HG03342 (cell line): ENCODE results near the gene TPX2.
A peak's percentile ranks its signal among the peaks of the same experiment; 100 is the strongest.

Experiments used
- ATAC-seq: cut with Tn5 transposase; IDR thresholded peaks from one replicate; pipeline ENCODE4 v1.9.1; 2021; ENCODE audit warnings: mild to moderate bottlenecking, moderate library complexity; ENCODE audit not compliant: unreplicated experiment

The TPX2 gene

DNA sequence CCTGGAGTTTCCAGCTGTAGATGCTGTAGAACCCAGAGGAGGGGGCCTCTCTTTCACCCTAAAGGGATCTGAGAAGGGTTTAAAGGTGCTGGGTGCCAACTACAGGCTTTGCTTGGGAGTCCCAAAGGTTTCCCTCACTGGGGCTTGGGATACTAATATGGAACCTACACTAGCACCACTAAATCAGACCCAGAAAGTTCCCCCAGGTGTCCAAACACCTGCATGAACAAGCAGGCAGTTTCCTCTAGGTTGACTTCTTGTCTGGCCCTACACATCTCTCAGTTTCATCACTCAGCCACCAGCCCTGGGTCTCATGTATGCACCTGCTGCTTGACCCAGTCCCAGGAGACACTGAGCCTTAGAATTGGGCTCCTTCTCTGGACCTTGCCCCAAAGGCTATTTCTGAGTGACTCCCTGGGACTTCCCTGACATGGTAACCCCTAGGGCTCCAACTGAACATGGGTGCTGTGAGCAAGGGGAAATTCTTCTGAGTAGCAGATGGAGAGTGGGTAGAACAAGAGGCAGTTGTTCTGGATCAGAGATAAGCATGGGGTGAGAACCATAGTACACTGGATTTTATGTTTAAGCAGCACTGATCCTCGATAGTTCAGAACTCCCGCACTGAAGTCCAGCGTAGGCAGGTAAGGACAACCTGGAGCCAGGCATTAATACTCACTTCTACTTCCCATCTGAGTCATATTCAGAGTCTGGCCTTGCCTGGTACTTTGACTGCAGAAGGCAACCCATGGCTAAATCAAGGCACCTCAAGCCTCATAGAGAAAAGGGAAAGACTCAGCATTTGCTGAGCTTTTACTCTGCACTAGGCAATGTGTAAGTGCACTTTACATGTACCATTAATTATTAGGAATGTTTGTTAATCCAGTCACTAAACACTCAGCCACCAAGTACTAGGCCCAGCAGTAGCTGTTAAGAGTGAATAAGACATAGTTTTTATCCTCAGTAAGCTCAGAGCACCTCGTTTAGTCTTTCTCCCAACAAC, 33.2 kb upstream of the TPX2 start:
- ATAC-seq: peak; percentile 84

DNA sequence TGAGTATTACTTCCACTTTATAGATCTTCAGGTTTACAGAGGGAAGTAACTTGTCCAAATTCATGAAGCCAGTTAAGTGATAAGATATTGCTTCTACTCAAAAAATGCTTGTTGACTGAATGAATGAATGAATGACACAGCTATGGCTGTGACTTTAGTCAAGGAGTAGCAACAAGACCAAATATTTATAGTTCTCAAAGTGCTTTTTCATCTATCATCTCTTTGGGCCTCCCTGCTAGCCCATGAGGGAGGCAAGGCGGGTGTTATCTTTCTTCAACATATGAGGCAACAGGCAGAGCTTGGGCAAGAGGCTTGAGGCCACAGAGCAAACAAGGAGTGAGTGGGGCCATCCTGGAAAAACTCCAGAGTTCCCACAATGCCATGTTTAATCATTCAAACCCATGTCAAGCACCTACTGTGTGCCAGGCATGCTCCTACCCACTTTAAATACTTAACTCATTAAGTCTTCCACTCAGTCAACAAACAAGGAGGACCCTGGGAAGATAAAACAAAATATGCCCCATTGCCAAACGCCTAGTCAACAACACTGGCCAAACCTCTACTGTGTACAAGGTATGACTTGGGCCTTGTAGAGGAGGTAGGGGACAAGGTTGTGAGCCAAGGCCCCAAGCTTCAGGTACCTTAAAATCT, 32.4 kb upstream of the TPX2 start:
- no peak for ATAC-seq

- ATAC-seq: no peak
Measured at GRCh38 chr20:31707258-31707615, 31.9 kb upstream of the TPX2 start.

GRCh38 chr20:31707994-31708735, 30.9 kb upstream of the TPX2 start:
- no peak for ATAC-seq

DNA sequence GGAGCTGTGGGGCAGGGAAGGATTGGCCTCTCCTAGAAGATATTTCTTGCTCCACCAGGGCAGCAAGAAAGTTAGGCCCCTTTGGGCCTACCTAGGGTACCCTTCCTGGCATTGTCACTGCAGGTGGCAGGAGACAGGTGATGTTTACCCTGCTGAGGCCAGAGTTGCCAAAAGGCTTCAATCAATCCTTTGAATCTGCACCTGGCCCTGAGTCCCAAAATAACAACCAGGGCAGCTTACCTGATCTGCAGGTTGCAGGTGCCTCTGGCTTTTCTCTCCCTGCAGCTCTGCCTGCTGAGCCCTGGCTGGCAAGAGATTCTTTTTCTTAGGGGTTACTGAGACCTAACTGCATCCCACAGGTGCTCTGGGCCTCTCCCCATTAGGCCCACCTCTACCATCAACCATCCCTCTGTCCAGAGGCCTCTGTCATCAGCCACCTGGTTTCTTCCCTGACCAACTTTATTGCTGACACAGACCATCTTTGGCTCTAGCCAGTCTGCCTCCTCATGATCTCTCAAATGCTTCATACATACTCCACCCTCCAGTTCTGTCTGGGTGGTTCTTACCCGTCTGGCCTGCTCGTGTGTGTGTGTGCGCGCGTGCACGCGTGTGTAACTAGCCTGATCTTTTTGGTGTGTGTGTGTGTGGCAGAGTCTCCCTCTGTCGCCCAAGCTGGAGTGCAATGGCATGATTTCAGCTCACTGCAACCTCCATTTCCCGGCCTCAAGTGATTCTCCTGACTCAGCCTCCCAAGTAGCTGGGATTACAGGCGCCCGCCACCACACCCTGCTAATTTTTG, 30.2 kb upstream of the TPX2 start:
- ATAC-seq: no peak

GRCh38 chr20:31709939-31710338, 29.2 kb upstream of the TPX2 start:
- no peak for ATAC-seq

DNA sequence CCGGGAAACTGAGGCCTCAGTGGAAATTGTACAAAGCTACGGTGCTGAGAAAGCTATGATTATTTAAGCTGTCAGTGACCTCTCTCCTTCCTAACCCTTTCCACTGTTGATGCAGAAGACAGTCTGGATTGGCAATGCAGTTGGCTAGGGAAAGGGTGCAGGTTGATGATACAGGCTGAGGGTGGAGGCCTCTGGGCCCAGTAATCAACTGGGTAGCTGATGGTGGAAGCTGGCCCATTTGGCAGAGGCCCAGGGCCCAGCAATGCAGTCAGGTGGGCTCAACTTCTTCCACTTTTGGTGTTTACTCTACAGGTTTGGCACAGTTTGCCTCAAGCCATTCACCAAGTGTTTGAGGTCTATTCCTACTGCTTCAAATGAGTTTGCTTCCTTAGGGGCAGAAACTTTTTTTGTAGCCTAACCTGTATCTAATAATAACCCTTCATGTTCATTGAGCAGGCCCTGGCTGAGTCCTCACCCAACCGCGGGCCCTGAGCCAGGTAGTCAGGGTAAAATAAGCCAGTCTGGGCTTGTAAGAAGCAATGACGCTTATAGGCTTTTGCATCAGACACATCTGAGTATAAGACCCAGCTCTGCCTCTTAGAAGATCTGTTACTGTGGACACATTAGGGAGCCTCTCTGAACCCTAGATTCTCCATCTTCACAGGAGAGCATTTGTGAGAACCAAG, 28.5 kb upstream of the TPX2 start:
- ATAC-seq: no peak

DNA sequence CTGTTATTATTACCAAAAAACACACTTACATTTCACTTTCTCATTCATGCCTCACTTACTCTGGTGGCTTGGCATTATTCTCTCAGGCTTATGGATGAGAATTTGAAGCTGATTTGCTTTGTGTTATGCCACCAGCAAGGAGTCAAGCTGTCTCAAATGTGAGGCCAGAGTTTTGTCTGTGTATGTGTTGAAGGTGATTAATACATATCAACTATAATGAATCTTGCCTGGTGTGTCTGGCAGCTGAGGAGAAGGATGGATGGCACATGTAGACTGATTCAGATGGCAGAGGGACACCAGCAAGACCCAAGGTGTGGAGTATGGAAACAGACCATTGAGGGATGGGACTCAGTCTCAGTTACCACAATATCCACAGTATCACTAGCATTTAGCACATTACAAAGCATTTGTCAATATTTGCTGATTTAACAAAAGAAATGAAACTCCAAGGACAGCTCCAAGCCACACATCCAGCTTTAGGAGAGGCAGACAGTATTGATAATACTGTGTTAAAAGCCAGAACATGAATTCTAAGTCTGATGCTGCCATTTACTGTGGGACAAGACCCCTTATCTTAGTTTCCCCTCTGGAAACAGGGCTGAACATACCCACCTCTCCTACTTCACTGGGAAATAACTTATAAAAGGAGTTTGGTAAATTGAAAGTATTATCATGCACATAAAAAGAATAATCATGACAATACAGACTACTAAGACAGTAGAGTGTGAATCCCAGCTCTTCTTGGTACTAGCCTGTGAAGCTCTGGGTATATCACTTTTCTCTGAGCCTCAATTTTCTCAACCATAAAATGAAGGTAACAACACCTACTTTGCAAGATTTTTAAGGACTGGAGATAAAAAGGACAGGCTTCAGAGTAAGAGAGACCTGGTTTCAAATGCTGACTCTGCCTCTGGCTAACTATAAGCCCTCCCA, 27.6 kb upstream of the TPX2 start:
- no peak for ATAC-seq

DNA sequence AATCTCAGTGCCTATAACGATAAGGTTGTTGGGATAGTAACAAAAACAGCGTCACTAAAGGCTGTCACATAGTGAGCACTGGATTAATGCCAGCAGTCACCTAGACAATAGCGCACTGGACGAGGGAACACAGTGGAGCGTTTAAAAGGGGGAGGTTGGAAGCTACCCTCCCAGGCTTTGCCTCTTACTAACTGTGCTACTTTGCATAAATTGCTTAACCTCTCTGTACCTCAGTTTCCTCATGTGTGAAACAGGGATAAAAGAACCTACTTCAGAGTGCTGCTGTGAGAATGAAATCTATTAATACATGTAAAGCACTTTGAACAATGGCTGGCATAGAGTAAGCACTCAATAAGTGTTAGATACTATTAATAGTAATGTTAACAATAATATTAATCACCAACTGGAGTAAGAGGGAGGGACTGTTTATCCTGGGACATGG, 27.0 kb upstream of the TPX2 start:
- ATAC-seq: no peak

GRCh38 chr20:31712564-31713311, 26.4 kb upstream of the TPX2 start:
- ATAC-seq: no peak

DNA sequence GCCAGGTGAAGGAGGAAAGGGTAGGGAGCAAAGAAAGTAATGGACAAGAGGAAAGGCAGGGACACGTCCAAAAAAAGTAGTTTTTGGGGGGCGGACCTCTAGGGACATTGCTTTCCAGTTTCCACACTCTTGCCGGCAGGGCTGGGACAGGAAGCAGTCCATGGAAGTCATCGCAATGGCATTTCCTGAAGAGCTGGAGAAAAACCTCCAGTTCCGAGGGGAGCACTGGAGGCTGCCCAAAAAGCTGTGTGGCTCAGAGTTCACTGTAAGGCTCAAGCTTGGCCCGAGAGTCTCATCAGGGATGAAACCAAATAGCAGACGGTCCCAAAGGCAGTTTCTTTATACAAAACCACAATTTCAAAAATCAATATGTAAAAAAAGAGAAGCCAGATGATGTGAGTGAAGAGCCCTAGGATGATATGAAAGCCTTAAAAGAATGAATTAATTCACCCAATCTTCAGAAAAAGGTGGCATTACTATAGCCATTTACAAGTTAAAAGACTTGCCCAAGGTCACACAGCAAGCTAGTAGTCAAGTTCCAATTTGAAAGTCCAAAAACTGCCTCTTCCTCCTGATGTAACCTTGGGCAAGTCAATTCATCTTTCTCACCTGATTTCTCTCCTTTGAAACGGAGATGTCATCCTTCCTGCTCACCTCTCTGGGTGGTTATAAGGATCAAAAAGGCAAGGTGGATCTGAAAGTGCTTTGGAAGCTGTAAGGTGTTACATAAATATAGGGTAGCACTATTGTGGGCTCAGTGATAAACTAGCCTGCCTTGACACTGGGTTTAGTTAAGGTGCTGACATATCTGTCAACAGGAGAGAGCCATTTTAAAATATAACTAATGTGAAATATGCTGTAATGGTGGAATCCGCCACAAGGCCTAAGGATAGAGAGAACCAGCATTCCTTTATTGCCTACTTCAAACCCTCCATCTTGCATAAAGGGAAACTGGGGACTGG, 25.5 kb upstream of the TPX2 start:
- ATAC-seq: no peak

DNA sequence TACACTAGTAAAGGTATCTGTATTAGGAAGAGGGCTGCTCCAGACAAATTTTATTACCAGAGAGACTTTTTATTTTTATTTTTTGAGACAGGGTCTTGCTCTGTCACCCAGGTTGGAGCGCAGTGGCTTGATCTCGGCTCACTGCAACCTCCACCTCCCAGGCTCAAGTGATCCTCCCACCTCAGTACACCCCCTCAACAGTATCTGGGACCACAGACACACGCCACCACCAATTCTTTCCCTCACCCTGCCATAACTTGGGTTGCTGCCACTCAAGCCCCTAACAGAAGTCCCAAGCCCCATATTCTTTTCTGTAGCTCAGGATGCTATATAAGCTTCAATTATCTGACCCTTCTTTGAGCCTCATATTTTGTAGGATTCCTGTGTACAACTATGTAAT, 23.3 kb upstream of the TPX2 start:
- ATAC-seq: no peak

- ATAC-seq: no peak
Measured at GRCh38 chr20:31716351-31716750, 22.7 kb upstream of the TPX2 start.

GRCh38 chr20:31716818-31717477, 22.1 kb upstream of the TPX2 start:
- ATAC-seq: no peak

- peak; percentile 38 for ATAC-seq
Measured at GRCh38 chr20:31717478-31718201, 21.4 kb upstream of the TPX2 start.
